Muscle layer of duodenum (tissue), 2 donors: ENCODE measurements around the gene NKX1-2.

Experiments used
- H3K27ac ChIP-seq: one replicate; pipeline ENCODE4 v1.7.0; 2013; ENCODE audit warnings: mild to moderate bottlenecking, low read length
- H3K27me3 ChIP-seq: one replicate; pipeline ENCODE4 v1.7.0; 2013; ENCODE audit warnings: low read depth, mild to moderate bottlenecking, control low read depth, low read length
- H3K36me3 ChIP-seq, 2 donors: one replicate each; pipeline ENCODE4 v1.7.0; 2013; ENCODE audit warnings: low read length in 2 of 2, control low read depth in 1 of 2, mild to moderate bottlenecking in 1 of 2; ENCODE audit not compliant: insufficient read depth in 2 of 2, control insufficient read depth in 1 of 2
- H3K4me1 ChIP-seq, 2 donors: one replicate each; pipeline ENCODE4 v1.7.0; 2013; ENCODE audit warnings: low read length in 2 of 2, mild to moderate bottlenecking in 2 of 2, control low read depth in 1 of 2, moderate library complexity in 1 of 2; ENCODE audit not compliant: insufficient read depth in 2 of 2, control insufficient read depth in 1 of 2
- H3K4me3 ChIP-seq, 2 donors: one replicate each; pipeline ENCODE4 v1.7.0; 2013; ENCODE audit warnings: low read length in 2 of 2, low read depth in 1 of 2, mild to moderate bottlenecking in 1 of 2
- H3K9me3 ChIP-seq, 2 donors: one replicate each; pipeline ENCODE4 v1.7.0; 2013; ENCODE audit warnings: low read length in 2 of 2, control low read depth in 1 of 2, mild to moderate bottlenecking in 1 of 2; ENCODE audit not compliant: control insufficient read depth in 1 of 2
- donor health status: healthy.

The NKX1-2 gene

DNA sequence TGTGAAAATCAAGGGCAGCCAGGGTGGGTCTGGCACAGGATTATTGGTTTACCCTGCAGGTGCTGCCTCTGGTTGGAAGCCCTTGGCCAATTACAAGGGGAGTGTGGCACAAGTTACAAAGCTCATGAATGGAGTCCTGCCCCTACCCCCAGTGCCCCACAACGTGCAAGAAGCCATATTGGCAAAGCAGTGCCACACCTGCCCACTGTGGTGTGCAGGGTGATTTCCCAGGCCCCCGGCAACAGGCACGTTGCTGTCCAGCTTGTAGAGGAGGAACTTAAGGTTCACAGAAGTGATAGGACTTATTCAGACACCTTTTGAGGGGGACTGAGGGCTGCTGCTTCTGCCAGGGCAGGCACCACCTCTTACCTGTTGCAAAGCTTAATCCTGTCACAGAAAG, 23.2 kb upstream of the NKX1-2 start:
- Histone ChIP-seq H3K4me3 (no peak overlapping the region), H3K9me3 (no peaks in the 10 kb centered on the region), H3K36me3 (no peaks in the 10 kb centered on the region), H3K27ac (no peak overlapping the region), H3K4me1 (peaks cover 0 to 12% of the 10 kb centered on the region in 2 donors), H3K27me3 (no peaks in the 10 kb centered on the region)

DNA sequence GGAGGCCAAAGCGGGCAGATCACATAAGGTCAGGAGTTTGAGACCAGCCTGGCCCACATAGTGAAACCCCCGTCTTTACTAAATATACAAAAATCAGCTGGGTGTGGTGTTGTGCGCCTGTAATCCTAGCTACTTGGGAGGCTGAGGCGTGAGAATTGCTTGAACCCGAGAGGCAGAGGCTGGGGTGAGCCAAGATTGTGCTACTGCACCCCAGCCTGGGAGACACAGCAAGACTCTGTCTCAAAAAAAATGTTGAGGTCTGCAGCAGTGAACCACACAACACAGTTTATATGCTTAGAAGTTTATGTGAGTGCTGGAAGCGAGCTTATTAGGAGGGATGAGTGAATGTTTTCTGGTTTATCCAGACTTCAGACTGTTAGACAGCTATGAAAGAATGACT, 22.2 kb upstream of the NKX1-2 start:
- no peaks in the 10 kb centered on the region for H3K27me3 ChIP-seq
- H3K4me3 ChIP-seq, result no peak overlapping the region
- no peaks in the 10 kb centered on the region for H3K9me3 ChIP-seq
- H3K27ac ChIP-seq, result no peak overlapping the region
- H3K4me1 ChIP-seq, result peaks cover 0 to 11% of the 10 kb centered on the region in 2 donors
- no peaks in the 10 kb centered on the region for H3K36me3 ChIP-seq

DNA sequence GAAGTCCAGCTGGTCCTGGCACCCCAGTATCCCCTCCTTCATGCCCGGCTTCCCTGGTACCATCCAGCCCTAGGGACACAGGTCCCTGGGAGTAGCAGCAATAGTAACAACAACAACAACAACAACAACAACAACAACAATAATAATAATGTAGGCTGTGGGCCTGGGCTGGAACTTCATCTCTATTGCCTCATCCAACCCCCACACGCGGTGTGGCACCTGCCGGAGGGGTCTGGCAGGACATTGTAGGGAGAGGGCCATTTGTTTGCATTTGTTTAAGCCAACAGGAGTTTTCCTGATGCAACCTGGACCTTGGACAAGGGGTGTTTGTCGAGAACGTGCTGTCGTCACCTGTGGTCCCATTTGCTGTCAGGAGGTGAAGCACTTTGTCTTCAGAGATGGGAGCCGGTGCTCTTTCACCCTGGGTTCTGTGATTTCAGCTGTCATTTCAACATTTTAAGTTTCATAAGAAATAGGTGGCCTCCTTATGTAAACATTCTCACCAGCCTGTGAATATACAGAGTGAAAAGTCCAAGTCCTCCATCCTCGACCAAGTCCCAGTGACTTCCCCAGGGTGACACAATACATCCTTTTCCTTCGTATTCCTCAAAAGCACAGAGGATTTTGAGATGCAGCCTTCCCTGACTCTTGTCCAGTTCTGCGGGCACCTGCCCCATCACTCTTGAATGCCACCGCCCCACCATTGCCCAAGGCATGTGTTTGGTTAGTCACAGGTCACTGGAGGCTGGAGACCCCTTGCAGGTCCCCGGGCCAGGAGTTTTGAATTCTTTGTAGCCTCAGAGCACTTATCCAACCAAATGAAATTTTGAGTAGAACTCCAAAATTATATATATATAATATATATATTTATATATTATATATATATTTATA, 21.0 kb upstream of the NKX1-2 start:
- Histone ChIP-seq H3K27ac (no peak overlapping the region), H3K4me3 (no peak overlapping the region), H3K9me3 (no peaks in the 10 kb centered on the region), H3K27me3 (no peaks in the 10 kb centered on the region), H3K36me3 (no peaks in the 10 kb centered on the region), H3K4me1 (peaks cover 0 to 18% of the 10 kb centered on the region in 2 donors)

DNA sequence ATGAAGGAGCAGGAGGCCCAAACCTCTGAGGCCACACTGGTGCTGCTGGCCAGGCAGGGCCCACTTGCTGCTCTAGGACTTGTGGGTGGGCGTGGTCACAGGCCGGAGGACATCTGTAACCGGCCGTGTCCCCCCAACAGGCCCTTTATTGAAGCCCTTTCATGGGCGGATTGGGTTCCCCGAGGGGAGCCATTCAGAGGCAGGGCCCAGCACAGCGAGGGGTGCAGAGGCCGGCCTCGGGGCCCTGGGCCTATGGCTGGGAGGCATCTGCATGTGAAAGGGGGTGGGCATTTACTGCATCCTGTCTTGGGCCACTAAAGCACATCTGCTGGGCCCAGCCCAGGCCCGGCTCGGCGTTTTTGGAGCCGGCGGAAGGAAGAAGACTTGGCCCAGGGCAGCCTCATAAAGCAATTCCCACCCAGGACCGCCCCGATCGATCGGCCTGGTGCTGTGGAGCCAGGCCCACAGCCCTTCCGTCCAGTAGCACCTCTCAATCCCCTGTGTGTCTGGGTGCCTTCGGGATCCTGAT, 20.2 kb upstream of the NKX1-2 start:
- Histone ChIP-seq H3K27ac (no peak overlapping the region), H3K36me3 (no peaks in the 10 kb centered on the region), H3K4me3 (no peak overlapping the region), H3K4me1 (peaks cover 0 to 22% of the 10 kb centered on the region in 2 donors), H3K27me3 (no peaks in the 10 kb centered on the region), H3K9me3 (no peaks in the 10 kb centered on the region)

DNA sequence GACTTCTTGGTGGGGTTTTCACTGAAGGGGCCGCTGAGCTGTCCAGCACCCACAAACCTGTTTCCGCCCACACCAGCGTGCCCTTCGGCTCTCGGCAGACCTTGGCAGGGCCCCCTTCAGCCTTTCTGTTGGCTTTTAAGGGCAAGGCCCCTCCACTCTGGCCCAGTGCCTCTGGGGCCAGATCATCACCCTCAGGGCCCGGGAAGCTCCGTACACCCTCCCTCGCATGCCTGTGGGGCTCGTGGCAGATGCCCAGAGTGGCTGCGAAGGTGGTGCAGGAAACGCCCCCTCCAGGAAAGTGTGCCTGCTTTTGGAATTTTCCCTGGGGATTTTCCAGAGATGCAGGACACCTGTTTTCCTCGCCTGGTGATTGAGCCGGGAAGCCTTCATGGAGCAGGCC, 18.8 kb upstream of the NKX1-2 start:
- H3K9me3 ChIP-seq, result no peaks in the 10 kb centered on the region
- H3K36me3 ChIP-seq, result no peaks in the 10 kb centered on the region
- H3K27ac ChIP-seq, result no peak overlapping the region
- no peaks in the 10 kb centered on the region for H3K27me3 ChIP-seq
- H3K4me3 ChIP-seq, result no peak overlapping the region
- H3K4me1 ChIP-seq, result peaks cover 0 to 22% of the 10 kb centered on the region in 2 donors

DNA sequence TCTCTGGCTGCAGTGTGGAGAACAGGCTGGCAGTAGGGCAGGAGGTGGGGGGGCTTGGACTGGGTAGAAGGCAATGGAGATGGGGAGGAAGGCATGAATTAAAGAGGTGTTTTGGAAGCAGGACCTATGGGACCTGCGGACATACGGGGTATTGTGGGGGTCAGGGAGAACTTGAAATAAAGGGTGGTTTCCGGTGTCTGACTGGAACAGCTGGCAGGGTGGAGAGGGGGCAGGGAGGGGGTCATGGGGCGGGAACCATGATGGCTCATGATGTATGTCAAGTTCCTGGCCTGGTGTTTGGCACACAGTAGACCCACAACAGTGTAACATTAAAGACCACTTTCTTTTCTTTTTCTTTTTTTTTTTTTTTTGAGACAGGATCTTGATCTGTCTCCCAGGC, 17.3 kb upstream of the NKX1-2 start:
- H3K27ac ChIP-seq, result no peak overlapping the region

DNA sequence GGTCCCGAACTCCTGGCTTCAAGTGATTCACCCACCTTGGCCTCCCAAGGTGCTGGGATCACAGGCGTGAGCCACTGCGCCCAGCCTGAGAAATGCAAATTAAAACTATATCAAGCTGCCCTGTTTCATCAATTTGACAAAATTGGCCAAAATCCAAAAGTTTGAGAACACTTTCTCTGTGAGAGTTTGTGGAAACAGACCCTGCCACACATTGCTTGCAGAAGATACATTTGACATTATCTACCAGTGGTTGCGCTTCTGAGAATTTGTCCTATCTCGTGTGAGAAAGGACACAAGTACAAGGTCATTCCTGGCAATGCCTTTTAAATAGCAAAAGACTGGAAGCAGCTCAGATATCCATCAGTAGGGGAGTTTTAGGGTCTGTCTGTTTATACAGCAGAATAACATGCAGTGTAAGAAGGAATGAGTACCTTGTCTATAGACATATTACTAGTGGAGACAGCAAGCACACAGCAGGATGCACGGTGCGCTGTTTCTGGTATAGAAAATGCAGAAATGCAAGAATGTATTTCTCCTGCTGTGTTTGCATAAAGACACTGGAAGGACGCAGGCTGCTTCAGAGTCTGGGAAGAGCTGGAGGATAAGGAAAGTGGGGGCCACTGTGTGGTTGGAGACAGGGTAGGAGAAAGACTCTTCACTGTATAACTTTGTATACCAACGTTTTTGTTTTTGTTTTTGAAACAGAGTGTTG, 16.1 kb upstream of the NKX1-2 start:
- H3K9me3 ChIP-seq, result no peaks in the 10 kb centered on the region
- no peaks in the 10 kb centered on the region for H3K27me3 ChIP-seq
- no peak overlapping the region for H3K4me3 ChIP-seq
- no peaks in the 10 kb centered on the region for H3K36me3 ChIP-seq
- H3K27ac ChIP-seq, result no peak overlapping the region
- peaks cover 0 to 26% of the 10 kb centered on the region in 2 donors for H3K4me1 ChIP-seq

More for the DNA sequence above, 17.3 kb upstream of the NKX1-2 start:
- H3K9me3 ChIP-seq, result no peaks in the 10 kb centered on the region
- no peaks in the 10 kb centered on the region for H3K27me3 ChIP-seq
- H3K4me3 ChIP-seq, result no peak overlapping the region
- peaks cover 0 to 24% of the 10 kb centered on the region in 2 donors for H3K4me1 ChIP-seq
- no peaks in the 10 kb centered on the region for H3K36me3 ChIP-seq

DNA sequence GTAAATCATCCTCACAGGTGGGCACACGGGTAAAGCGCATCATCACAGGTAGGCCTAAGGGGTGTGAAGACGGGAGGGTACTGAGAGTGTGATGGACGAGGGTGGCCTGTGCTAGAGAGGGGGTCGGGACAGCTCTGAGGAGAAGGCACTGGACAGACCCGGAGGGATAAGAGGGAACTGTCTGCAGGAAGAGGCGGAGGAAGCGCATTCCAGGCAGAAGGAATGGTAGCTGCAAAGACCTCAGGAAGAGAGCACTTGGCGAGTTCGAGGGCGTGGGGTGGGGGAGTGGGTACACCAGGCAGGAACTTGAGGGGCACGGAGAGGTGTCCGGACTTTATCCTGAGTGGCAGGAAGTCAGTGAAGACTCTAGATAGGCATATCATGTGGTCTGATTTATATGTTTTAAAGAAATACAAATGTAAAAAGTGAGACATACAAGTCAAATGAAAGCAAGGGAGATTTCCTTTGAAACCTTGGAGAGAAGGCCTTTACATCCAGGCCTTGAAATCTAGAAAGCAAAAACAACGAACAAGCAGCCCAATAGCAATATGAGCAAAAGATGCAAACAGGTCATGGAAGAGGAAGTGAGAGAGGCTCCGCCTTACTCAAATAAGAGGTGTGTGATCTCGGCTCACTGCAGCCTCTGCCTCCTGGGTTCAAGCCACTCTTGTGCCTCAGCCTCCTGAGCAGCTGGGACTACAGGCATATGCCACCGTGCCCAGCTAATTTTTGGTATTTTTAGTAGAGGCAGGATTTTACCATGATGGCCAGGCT, 15.4 kb upstream of the NKX1-2 start:
- H3K27ac ChIP-seq, result no peak overlapping the region
- H3K36me3 ChIP-seq, result no peaks in the 10 kb centered on the region
- no peaks in the 10 kb centered on the region for H3K27me3 ChIP-seq
- no peak overlapping the region for H3K4me3 ChIP-seq
- H3K9me3 ChIP-seq, result no peaks in the 10 kb centered on the region
- H3K4me1 ChIP-seq, result peaks cover 0 to 26% of the 10 kb centered on the region in 2 donors

DNA sequence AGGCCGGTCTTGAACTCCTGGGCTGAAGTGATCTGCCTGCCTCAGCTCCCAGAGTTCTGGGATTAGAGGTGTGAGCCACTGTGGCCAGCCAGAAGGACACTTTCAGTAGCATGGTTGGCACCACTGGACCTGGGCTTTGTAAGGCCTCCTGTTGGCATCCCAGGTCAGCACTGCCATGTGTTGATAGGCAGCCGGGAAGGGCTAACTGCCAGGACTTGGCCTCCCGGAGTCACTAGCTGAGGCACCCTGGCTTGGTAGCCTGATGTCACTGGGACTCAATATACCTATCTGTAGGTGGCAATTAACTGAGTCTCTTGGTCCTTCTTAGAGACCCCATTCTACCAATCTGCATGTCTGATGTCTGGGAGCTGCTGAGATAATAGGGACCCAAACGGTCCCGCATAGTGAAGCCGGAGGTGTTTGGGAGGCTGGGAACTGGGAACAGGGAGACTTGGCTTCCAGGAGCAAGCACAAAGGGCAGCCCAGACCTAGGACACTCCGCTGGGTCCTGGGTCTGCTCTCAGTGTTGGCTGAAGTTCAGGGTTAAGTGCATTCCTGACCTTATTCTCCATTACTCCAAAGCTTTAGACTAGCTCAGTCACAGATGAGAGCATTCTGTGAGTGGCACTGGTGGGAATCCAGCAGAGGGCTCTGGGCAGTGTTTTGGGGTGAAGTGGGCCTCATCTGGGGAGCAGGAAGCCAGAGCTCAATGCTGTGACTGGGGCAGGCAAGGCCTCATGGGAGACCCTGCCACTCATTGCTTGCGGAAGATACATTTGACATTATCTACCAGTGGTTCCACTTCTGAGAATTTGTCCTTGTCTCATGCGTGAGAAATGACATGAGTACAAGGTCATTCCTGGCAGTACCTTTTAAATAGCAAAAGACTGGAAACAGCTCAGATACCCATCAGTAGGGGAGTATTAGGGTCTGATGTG, 14.5 kb upstream of the NKX1-2 start:
- Histone ChIP-seq H3K36me3 (no peaks in the 10 kb centered on the region), H3K4me3 (no peak overlapping the region), H3K27me3 (no peaks in the 10 kb centered on the region), H3K4me1 (peaks cover 0 to 26% of the 10 kb centered on the region in 2 donors), H3K27ac (no peak overlapping the region), H3K9me3 (no peaks in the 10 kb centered on the region)

DNA sequence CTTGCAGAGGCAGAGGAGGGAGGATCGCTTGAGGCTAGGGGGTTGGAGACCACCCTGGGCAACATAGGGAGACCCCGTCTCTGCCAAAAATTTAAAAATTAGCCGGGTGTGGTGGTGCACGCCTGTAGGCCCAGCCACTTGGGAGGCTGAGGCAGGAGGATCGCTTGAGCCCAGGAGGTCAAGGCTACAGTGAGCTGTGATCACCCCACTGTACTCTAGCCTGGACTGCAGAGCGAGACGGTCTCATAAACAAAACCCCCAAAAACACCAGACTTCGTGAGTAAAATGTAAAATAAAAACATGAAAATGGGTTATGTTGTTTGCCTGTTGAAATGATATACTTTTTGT, 12.5 kb upstream of the NKX1-2 start:
- Histone ChIP-seq H3K9me3 (no peaks in the 10 kb centered on the region), H3K27ac (no peak overlapping the region), H3K4me3 (peak overlapping the region; percentile 55 to 74), H3K36me3 (no peaks in the 10 kb centered on the region), H3K4me1 (peaks cover 0 to 18% of the 10 kb centered on the region in 2 donors), H3K27me3 (no peaks in the 10 kb centered on the region)
